GM19328 (cell line): ENCODE data around the gene C2orf76.
"Not testable (repeated sequence)": the region's sequence is repeated elsewhere in the genome, so short reads cannot be mapped to it uniquely, and the experiment has no call there.

ENCODE experiments used
- ATAC-seq: cut with Tn5 transposase; IDR thresholded peaks from one replicate; pipeline ENCODE4 v1.9.1; 2021; ENCODE audit warnings: mild to moderate bottlenecking, moderate library complexity; ENCODE audit not compliant: unreplicated experiment

Gene C2orf76

DNA sequence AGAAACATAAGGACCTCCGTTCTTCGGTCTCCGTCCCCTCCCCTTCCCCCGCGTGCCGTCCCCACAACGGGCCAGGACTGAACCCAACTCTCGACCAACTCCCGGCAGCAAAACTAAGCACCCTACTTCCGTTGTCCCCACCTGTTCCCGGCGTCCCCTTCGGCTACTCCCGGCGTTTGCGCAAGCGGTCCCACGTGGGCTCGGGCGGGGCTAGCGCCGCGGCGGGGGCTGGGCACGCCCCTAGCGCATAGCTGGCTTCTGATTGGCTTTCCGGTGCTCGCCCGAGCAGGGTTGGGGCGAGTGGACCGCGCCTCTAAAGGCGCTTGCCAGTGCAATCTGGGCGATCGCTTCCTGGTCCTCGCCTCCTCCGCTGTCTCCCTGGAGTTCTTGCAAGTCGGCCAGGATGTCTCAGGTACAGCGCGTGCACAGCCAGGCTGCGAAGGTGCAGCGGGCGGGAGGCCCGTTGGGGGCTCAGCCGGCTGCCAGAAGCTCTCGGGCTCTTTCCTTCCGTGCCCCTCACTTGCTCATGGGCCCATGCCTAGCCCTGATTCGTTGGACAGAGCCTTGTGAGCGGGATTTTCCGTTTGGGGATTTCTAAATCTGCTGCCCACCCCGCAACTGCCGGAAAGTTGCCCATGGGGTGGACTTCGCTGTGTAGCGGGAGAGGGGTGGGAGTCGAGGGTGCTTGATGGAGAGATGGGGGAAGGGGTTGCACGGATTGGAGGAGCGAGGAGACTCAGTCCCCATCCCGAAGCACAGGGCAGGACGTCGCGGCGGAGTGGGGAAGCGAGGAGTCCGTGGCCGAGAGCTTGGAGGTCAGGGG lies at the start of gene C2orf76, which contains the start of gene DBI:
C2orf76 (minus strand) TSS at position 186 of the 823 bp plus-strand sequence. CDS start 26,875 bp downstream, outside the sequence.
DBI (plus strand) TSS at position 329 of the 823 bp plus-strand sequence; CDS start at position 404, 75 bp downstream.
- ATAC-seq: peak; percentile 96

DNA sequence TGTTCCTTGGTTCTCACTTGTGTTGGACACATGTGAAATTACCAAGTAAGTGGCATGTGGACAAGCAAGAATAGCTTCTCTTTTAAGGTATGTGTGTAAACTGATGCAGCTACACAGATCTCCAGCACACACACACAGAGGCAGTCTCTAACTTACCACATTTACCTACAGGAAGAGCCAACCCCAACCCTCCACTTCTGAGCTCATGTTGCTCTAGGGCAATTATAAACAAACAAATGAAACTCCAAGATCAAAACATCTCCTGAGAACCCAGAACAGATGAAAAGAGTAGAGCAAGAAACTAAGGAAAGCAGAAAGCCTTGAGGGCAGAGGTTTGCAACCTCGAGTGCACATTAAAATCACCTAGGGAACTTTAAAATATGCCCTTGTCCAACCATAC lies 49.0 kb upstream of the C2orf76 start:
- no peak for ATAC-seq

DNA sequence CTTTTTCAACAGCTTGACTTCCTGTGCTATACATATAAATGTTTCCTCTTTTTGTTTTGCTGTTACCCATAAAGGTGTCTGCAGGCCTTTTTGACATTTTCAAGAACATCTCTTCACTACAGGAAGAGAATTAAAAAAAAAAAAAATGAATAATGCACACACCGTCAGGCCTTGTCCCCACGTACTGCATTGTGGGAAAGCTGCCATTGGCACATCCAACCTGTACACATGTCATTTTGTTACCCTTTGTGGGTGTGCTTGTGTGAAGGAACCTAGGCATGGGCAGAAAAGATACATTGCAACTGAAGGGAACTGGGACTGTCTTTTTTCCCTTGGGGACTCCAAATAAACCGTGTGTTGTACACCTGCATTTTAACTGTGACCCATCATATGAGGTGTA lies 48.3 kb upstream of the C2orf76 start:
- no peak for ATAC-seq

DNA sequence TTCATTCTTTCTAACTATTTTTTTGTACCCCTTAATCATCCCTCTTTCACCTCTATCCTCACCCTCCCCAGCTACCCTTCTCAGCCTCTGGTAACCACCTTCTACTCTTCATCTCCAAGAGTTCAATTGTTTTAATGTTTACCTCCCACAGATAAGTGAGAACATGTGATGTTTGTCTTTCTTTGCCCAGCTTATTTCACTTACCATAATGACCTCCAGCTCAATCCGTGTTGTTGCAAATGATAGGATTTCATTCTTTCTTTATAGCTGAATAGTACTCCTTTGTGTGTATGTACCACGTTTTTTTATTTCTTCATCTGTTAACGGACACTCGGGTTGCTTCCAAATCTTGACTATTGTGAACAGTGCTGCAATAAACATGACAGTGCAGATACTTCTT lies 42.9 kb upstream of the C2orf76 start:
- no peak for ATAC-seq

DNA sequence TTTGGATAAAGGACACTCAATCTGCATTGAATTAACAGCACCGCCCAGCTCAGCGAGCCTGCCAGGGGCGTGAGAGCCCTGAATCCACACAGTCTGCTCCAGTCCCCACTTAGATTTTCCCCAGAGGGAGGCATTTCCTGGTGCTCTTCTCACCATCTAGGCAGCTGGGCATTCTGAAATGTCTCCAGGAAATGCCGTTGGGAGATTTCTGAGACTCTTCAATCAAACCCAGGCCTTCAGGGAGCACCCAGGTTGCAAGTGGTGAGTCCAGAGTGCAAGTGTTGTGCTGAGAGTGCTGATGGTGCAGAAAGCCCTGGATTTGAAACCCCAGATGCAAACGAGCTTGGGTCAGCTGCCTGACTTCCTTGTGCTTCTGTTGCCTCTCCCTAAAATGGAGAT lies 41.6 kb upstream of the C2orf76 start:
- no peak for ATAC-seq

DNA sequence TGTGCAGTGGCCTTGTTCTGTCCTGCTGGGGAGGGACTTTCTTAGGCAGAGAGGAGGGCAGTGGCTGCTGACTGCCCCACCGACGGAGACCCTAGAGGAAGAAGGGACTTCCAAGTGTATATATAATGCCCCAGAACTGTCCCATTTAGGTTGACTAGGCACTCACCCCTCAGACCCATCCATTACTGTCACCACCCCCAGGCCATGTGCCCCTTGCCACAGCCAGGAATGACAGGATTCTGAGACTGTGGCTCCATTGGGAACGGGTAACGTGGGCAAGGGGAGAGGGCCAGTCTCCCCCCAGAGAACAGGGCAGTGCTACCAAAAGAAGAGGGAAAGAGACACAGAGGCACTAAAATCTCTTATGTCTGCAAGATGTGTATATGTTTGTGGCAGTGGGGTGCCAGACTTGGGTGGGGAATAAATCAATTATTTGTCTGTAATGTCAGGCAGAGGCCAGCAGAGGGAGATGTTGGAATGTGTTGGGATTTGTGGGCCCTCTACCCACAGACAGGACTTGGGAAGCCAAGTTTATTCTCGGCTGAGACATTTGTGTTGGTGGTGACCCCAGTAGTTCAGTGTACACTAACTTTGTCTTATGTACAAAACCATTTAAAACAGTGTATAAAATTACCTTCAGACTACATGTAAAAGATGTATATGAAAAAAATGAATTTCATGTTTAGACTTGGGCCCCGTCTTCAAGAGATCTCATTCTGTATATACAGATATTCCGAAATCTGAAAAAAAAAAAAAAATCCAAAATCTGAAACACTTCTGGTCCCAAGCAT lies 41.0 kb upstream of the C2orf76 start:
- ATAC-seq: no peak

DNA sequence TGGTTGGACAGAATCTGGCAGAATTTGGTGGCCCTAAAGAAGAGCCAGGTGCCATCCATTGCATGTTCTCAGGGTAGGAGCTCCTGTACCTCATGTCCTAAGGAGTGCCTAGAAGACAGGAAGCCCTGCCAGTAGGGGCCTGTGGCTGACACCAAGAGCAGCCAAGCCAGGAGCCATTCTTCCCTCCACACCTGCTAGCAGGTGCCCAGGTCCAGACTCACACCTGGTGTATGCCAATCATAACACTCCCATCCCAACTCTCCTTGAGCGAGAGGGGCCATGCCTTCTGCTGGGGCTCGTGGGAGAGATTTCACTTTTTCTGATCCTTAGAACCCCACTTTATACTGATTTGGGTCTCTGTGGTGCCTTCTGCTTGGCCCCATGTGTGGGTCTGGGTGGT lies 38.5 kb upstream of the C2orf76 start:
- ATAC-seq: no peak

DNA sequence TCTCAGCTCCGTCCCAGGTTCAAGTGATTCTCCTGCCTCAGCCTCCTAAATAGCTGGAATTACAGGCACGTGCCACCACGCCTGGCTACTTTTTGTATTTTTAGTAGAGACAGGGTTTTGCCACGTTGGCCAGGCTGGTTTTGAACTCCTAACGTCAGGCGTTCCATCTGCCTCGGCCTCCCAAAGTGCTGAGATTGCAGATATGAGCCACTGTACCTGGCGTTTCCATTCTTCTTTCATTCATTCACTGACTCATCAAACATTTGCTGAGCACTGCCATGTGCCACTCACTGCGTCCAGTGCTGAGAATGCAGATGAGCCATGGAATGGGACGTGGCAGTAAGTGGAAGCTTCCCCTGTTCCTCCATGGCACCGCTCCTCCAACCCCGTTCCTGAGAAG lies 37.0 kb upstream of the C2orf76 start:
- not testable (repeated sequence) for ATAC-seq

DNA sequence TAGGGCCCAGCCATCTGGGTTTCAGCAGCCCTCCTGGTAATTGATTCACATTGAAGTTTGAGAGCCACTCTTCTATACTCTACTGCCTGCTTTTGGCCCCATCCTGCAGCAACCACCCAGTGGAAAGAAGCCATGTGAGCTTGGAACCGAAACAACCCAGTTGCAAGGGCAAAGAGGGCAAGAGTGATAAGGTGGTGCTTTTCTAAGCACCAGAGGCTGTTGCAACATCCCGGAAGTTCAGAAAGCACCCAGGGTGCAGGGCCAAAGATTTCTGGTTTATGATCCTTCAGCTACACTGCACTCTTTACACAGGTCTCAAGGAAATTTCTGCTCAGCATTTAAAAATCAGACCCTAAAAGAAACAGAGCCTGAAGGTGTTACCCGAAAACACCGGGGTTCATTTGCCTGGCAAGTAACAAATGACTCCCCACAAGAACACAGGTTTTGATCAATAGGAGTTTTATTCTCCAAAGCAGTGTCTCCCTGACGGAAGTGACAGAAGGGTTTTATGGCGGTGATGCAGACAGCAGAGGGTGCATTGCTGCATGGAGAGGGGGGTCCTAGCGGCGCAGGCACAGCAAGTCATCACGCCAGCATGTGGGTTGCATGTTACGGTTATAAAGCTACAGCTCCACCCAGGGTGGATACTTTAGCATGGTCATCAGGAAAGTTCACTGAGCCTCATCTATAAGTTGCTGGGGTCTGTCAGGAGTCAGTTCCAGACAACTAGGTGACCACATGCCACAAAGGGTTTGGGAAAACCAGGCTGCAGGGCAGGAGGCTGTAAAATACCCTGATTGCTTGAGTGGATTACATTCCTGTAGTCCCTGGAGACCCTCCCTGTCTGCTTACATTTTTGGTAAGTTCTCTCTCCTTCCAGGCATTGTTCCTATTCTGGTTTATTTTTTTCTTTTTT lies 36.3 kb upstream of the C2orf76 start:
- no peak for ATAC-seq

DNA sequence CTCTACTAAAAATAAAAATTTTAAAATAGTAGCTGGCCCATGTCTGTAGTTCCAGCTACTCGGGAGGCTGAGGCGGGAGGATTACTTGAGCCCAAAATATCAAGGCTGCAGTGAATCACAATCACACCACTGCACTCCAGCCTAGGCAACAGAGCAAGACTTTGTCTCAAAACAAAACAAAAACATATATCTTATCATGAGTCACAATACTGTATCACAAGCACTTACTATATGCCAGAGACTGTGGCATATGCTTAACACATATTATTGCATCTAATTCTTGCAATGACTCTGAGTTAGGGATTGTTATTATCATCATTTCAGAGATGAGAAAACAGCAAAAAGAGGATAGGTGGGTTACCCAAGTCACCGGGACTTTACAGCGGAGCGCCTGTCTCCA lies 35.5 kb upstream of the C2orf76 start:
- no peak for ATAC-seq

DNA sequence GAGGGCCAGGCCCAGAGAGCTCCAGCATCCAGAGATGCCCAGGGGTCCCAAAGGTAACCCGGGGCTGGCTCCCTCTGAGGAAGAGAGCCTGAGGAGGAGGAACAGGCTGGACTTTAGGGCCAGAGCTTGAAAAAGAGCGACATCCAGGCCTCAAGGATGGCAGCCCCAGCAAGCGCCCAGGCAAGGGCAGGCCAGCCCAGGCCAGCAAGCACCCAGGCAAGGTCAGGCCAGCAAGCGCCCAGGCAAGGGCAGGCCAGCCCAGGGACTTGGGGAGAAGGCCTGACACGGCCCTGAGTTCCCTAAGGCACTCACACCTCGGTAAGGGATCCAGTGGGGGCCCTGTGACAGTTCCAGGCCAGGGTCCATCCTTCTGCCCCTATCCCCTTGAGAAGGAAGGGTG lies 30.6 kb upstream of the C2orf76 start:
- ATAC-seq: no peak

DNA sequence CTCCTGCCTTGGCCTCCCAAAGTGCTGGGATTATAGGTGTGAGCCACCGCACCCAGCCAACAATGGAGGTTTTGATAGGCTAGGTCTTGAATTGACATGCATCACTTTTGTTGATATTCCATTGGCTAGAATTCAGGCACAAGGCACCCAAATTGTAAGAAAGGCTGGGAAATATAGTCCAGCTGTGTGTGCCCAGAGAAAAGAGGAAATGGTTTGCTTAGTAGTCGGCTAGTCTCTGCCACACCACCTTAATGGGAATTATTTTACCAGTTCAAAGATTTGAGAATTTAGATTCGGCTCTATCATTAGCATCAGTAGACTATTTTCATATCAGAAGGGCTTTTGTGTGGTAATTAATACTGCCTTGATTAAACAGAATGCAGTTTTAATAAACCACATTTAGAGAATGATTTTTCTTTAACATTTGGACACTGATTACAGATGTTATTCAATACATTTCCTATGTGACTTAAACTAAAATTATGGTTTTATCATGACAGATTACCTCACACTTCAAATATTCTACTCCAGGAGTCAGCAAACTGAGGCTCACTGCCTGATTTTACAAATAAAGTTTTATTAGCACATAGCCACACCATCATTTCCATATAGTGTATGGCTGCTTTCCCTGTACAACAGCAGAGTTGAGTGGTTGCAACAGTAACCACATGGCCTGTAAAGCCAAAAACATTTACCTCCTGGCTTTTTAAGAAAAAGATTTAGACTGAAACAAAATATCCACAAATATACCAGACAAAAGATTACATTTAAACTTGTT lies 27.5 kb upstream of the C2orf76 start:
- no peak for ATAC-seq

DNA sequence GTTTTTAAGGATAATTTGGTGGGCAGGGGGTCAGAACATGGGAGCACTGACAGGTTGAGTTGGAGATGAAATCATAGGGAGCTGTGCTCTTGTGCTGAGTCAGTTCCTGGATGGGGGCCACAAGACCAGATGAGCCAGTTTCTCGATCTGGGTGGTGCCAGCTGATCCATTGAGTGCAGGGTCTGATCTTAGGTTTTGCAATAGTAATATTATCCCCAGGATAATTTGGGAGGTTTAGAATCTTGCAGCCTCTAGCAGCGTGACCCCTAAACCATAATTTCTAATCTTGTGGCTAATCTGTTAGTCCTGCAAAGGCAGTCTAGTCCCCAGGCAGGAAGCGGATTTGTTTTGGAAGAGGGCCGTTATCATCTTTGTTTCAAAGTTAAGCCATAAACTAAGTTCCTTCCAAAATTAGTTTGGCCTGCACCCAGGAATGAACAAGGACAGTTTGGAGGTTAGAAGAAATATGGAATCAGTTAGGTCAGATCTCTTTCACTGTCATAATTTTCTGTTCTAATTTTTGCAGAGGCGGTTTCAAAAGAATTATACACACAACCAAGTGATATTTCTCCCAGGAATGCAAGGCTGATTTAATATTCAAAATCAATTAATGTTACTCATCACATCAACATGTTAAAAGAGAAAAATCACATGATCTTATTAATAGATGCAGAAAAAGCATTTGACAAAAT lies 23.1 kb upstream of the C2orf76 start:
- no peak for ATAC-seq

DNA sequence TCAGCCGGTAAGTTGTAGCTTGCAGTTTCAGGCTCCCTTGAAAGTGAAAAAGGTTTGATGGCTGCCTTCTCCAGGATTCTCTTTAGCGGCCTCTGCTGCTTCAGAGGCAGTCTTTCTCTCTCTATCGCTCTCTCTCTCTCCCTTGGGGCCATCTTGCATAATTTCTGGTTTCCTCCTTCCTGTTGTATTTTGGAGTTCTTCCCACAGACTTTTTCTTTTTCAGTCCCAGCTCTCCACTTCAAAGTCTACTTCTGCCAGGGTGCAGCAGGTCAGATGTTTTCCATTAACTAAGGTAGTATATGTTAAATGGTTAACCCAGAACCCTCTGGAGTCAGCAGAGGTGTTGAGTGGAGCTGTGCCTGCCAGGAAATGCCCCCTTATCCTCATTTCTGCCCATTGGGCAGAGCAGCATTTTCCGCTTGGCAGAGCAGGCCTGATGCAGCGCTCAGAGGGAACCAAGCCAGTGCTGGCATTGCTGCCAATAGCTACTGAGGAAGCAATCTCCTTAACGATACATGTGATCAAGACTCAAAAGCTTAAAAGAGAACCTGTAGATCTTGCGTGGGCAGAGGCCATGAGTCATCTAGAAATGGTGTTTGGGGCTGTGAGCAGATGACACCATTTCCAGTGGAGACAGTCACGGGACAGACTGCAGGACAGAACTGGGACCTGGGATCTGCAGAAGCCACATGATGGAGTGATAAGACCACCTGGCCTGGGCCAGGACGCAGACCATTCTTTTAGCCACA lies 20.9 kb upstream of the C2orf76 start:
- peak; percentile 77 for ATAC-seq

DNA sequence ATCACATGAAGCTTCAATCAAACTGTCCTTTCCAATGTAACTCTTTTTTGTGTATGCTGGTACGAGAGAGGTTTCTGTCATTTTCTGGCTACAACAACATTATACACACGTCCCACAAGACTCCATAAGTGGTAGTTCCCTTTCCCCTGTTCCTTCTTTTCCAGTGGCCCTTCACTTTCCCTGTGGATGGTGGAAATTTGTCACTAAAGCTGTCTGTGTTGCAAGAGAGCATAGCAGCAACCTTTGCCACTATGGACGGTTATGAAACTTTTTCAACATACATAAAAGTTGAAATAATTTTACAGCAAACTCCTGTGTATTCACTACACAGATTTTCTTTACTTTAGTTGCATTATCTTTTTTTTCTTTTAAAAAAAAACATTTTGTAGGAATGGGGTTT lies 18.8 kb upstream of the C2orf76 start:
- no peak for ATAC-seq

DNA sequence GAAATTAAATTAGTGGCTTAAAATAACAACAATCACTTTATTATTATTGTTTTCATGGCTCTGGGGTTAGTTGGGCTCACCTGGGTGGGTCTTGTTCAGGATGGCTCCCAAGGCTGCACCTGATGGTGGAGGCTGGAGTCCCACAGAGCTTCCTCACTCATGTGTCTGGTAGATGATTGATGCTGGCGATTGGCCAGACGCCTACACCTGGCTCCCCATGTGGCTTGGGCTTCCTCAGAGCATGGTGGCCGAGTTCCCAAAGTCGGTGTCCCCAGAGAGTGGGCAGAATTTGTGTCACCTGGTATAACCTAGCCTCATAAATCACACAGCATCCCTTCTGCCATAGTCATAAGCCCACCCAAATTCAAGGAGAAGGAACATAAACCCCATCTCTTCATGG lies 18.3 kb upstream of the C2orf76 start:
- ATAC-seq: no peak

DNA sequence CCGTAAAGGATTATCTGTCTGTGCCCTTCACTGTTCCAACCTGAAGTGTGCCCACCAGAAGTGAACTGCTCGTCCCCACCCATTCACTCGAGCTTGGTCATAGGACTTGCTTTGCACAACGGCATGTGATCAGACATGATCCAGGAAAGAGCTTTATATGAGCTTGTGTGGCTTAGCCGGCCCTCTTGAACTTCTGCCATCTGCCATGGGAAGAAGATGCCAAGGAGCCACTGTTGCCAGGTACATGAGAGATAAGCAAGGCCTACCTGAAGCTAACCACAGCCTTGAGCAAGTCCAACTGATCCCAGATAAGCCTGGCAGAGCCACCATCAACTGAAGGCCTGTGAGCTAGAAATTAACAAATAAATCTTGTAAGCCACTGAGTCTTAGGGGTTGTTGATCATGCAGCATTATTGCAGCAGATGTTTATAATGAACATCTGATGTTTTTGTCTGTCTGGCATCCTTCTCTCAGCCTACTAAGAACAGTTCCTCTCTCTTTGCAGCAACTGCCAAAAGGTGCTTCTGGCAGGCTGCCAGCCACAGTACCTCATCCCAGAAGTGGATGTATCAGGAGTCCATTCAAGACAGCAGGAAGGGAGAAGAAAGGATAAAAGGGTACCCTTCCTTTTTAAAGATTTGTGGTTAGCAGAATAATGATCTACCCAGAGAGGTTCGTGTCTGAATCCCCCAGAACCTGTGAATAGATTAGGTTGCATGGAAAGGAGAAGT lies 16.9 kb upstream of the C2orf76 start:
- no peak for ATAC-seq

DNA sequence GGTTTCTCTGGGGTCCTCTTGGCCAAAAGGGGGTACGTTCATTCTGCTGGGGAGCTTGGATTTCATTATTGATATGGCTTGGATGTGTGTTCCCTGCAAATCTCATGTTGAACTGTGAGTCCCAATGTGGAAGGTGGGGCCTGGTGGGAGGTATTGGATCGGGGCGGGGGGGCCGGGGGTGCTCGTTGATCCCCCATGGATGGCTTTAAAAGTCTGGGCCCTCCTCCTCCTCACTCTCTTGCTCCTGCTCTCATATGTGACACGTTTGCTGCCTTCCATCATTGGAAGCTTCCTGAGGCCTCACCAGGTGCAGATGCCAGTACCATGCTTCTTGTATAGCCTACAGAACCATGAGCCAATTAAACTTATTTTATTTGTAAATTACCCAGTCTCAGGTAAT lies 11.9 kb upstream of the C2orf76 start:
- no peak for ATAC-seq
